Lung (tissue), 12 donors: ENCODE results near the gene ARHGEF17. TPM values are rescaled to one million over a fixed set of nuclear protein-coding genes. Genes with fewer than 3 reads are reported as not detected.

Source experiments
- ATAC-seq: fragments of 200-7000 bp; cut with Tn5 transposase; one replicate; pipeline ENCODE4 v1.9.1; 2020; ENCODE audit warnings: moderate number of reproducible peaks; ENCODE audit not compliant: insufficient read depth, low FRiP score
- DNase-seq, 3 donors: peaks; one replicate each; pipeline ENCODE4 v3.0.0-alpha.2; 2013 to 2017
- H3K27ac ChIP-seq, 2 donors: one replicate each; pipeline ENCODE4 v1.5.1; 2013; ENCODE audit warnings: mild to moderate bottlenecking in 2 of 2, moderate library complexity in 2 of 2, control low read depth in 1 of 2, inconsistent platforms in 1 of 2, low read depth in 1 of 2, low read length in 1 of 2
- H3K27me3 ChIP-seq, 3 donors: one replicate each; pipeline ENCODE4 v1.5.1; 2013; ENCODE audit warnings: low read length in 2 of 3; ENCODE audit not compliant: control insufficient read depth in 3 of 3, insufficient read depth in 3 of 3
- H3K36me3 ChIP-seq, 4 donors: one replicate each; pipeline ENCODE4 v1.5.1; 2013; ENCODE audit warnings: low read length in 4 of 4, mild to moderate bottlenecking in 1 of 4, moderate library complexity in 1 of 4; ENCODE audit not compliant: control insufficient read depth in 4 of 4, insufficient read depth in 4 of 4
- H3K4me1 ChIP-seq, 5 donors: one replicate each; pipeline ENCODE4 v1.5.1; 2013; ENCODE audit warnings: low read length in 5 of 5, mild to moderate bottlenecking in 2 of 5, moderate library complexity in 1 of 5; ENCODE audit not compliant: control insufficient read depth in 5 of 5, insufficient read depth in 5 of 5
- H3K4me3 ChIP-seq: one replicate; pipeline ENCODE4 v1.5.1; 2013; ENCODE audit warnings: mild to moderate bottlenecking, control low read depth, moderate library complexity
- H3K9ac ChIP-seq, 2 donors: one replicate each; pipeline ENCODE4 v1.5.1; 2013; ENCODE audit warnings: low read length in 2 of 2, control low read depth in 1 of 2; ENCODE audit not compliant: insufficient read depth in 1 of 2
- H3K9me3 ChIP-seq, 4 donors: one replicate each; pipeline ENCODE4 v1.5.1; 2013; ENCODE audit warnings: low read length in 3 of 4, mild to moderate bottlenecking in 1 of 4, moderate library complexity in 1 of 4; ENCODE audit not compliant: control insufficient read depth in 4 of 4, insufficient read depth in 3 of 4
- WGBS, 2 donors: extraction: QIAGEN DNeasy Blood & Tissue Kit; methylation state at CpG; one replicate each; pipeline ENCODE4 v1.1.7; 2013; 5-methylcytosine and 5-hydroxymethylcytosine counted together
- polyA plus RNA-seq, 2 donors: library from polyadenylated mRNA; stranded (reverse); fragments of 200-250 nt; gene quantifications; one replicate each; pipeline ENCODE4 v1.2.1, GENCODE V29; 2013
- total RNA-seq, 2 donors: library from RNA; depleted of rRNA in 1 of 2; stranded (reverse); fragments of >200 nt in 1 of 2; gene quantifications; one replicate each; pipeline ENCODE4 v1.2.1, GENCODE V29; 2014 to 2021
- TF ChIP-seq, protein P1 (sequence below): IDR thresholded peaks from 2 replicates; pipeline ENCODE4 v1.5.1; 2012; ENCODE audit warnings: mild to moderate bottlenecking; ENCODE audit errors: control extremely low read depth, extremely low read depth
- donor health status: control.
- donor health status: control.
- donor health status: Bipolar disorder and iron deficiency.
- donor health status: healthy.
- donor health status: DM: yes; HTN: yes; CAD: no.

ARHGEF17 gene
- total and polyA plus RNA-seq, 4 donors, result 27.9 to 74.6 (median 53.5) TPM

DNA sequence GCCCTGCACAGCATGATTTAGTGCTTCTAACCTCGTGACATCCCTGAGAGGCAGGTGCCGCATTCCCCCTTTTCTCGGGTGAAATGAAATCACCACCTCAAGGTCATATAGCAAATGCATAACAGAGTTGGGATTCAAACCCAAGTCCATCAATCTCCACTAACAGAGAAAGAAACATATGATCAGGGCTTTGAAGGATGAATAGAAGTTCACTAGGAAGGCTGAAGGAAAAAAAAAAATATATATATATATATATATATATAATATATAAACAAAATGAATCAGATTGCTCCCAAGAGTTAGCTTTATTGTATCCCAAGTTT, 12.1 kb upstream of the ARHGEF17 start:
- DNase-seq (no peak), ATAC-seq (no peak)
- Histone ChIP-seq H3K4me1 (no peaks in the 10 kb centered on the region), H3K36me3 (no peaks in the 10 kb centered on the region), H3K4me3 (no peak overlapping the region), H3K9ac (no peak overlapping the region), H3K27ac (no peak overlapping the region), H3K27me3 (no peaks in the 10 kb centered on the region), H3K9me3 (no peaks in the 10 kb centered on the region)
- TF ChIP-seq, protein P1, sequence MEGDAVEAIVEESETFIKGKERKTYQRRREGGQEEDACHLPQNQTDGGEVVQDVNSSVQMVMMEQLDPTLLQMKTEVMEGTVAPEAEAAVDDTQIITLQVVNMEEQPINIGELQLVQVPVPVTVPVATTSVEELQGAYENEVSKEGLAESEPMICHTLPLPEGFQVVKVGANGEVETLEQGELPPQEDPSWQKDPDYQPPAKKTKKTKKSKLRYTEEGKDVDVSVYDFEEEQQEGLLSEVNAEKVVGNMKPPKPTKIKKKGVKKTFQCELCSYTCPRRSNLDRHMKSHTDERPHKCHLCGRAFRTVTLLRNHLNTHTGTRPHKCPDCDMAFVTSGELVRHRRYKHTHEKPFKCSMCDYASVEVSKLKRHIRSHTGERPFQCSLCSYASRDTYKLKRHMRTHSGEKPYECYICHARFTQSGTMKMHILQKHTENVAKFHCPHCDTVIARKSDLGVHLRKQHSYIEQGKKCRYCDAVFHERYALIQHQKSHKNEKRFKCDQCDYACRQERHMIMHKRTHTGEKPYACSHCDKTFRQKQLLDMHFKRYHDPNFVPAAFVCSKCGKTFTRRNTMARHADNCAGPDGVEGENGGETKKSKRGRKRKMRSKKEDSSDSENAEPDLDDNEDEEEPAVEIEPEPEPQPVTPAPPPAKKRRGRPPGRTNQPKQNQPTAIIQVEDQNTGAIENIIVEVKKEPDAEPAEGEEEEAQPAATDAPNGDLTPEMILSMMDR, result no peak
- WGBS, 2 donors, result 90 to 94% methylated on average over 3 of the region's 3 CpGs

DNA sequence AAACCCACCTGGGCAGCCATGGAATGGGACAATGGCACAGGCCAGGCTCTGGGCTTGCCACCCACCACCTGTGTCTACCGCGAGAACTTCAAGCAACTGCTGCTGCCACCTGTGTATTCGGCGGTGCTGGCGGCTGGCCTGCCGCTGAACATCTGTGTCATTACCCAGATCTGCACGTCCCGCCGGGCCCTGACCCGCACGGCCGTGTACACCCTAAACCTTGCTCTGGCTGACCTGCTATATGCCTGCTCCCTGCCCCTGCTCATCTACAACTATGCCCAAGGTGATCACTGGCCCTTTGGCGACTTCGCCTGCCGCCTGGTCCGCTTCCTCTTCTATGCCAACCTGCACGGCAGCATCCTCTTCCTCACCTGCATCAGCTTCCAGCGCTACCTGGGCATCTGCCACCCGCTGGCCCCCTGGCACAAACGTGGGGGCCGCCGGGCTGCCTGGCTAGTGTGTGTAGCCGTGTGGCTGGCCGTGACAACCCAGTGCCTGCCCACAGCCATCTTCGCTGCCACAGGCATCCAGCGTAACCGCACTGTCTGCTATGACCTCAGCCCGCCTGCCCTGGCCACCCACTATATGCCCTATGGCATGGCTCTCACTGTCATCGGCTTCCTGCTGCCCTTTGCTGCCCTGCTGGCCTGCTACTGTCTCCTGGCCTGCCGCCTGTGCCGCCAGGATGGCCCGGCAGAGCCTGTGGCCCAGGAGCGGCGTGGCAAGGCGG, 11.4 kb upstream of the ARHGEF17 start:
- 94 to 98% methylated on average over 35 of the region's 35 CpGs for WGBS, 2 donors

DNA sequence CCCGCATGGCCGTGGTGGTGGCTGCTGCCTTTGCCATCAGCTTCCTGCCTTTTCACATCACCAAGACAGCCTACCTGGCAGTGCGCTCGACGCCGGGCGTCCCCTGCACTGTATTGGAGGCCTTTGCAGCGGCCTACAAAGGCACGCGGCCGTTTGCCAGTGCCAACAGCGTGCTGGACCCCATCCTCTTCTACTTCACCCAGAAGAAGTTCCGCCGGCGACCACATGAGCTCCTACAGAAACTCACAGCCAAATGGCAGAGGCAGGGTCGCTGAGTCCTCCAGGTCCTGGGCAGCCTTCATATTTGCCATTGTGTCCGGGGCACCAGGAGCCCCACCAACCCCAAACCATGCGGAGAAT, 10.9 kb upstream of the ARHGEF17 start:
- no peaks in the 10 kb centered on the region for H3K36me3 ChIP-seq
- TF ChIP-seq, protein P1, result no peak
- 93 to 96% methylated on average over 18 of the region's 18 CpGs for WGBS, 2 donors

More for the DNA sequence above, 11.4 kb upstream of the ARHGEF17 start:
- DNase-seq (no peak), ATAC-seq (no peak)
- no peak overlapping the region for H3K27ac ChIP-seq
- no peak overlapping the region for H3K4me3 ChIP-seq
- H3K36me3 ChIP-seq, result no peaks in the 10 kb centered on the region
- H3K4me1 ChIP-seq, result no peaks in the 10 kb centered on the region
- TF ChIP-seq, protein P1, result no peak
- no peaks in the 10 kb centered on the region for H3K9me3 ChIP-seq
- no peaks in the 10 kb centered on the region for H3K27me3 ChIP-seq
- no peak overlapping the region for H3K9ac ChIP-seq

DNA sequence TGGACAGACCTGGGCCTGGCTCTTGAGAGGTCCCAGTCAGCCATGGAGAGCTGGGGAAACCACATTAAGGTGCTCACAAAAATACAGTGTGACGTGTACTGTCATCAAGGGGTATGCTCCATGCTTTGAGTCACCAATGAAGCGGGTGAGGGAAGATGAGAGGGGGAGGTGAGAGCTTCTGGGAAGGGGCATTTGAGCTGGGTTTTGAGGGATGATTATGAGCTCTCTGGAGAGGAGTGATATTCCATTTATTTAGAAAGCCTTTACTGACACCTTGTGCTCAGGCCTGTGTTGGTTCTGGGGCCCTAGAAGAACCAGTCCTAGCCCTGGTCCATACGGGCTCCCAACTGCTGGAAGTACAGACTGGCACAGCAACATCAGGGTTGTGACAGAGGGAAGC, 10.4 kb upstream of the ARHGEF17 start:
- H3K4me1 ChIP-seq, result no peaks in the 10 kb centered on the region
- H3K4me3 ChIP-seq, result no peak overlapping the region
- no peaks in the 10 kb centered on the region for H3K9me3 ChIP-seq
- no peaks in the 10 kb centered on the region for H3K36me3 ChIP-seq
- H3K27me3 ChIP-seq, result no peaks in the 10 kb centered on the region
- TF ChIP-seq, protein P1, result no peak
- H3K9ac ChIP-seq, result no peak overlapping the region
- no peak overlapping the region for H3K27ac ChIP-seq
- WGBS, 2 donors, result 62 to 94% methylated on average over 3 of the region's 3 CpGs
- ATAC-seq (no peak), DNase-seq (no peak)

More for the DNA sequence above, 10.9 kb upstream of the ARHGEF17 start:
- Histone ChIP-seq H3K27me3 (no peaks in the 10 kb centered on the region), H3K9me3 (no peaks in the 10 kb centered on the region), H3K9ac (no peak overlapping the region), H3K27ac (no peak overlapping the region), H3K4me1 (no peaks in the 10 kb centered on the region), H3K4me3 (no peak overlapping the region)
- ATAC-seq, result no peak
- DNase-seq, result no peak
